WTC11 (cell line): ENCODE measurements around the gene SCRN3. TPM values are rescaled to one million over a fixed set of nuclear protein-coding genes. Genes with fewer than 3 reads are reported as not detected.

Experiments used
- ATAC-seq: fragments of 200-7000 bp; cut with Tn5 transposase; 2 replicates; pipeline ENCODE4 v1.10.0; 2021; ENCODE audit warnings: mild to moderate bottlenecking, moderate library complexity
- CTCF ChIA-PET: fragments of 300-600 bp; sonication (Branson Sonifier 250); formaldehyde crosslinking; loops from one replicate; lab custom pipeline; 2021; ENCODE audit warnings: antibody characterized with exemption; lab: Charles Lee
- POLR2A ChIA-PET: fragments of 350-600 bp; sonication (Branson Sonifier 250); formaldehyde crosslinking; loops from one replicate; lab custom pipeline; 2021; ENCODE audit warnings: antibody characterized with exemption; lab: Charles Lee
- DNase-seq: peaks from one replicate; pipeline ENCODE4 v3.0.0; 2021; ENCODE audit warnings: low spot score
- H3K27ac Mint-ChIP-seq: 2 replicates; pipeline ENCODE4 v1.8.0; 2021; ENCODE audit warnings: mixed read lengths
- H3K27me3 Mint-ChIP-seq: 2 replicates; pipeline ENCODE4 v1.8.0; 2021; ENCODE audit warnings: low read depth, mild to moderate bottlenecking, moderate library complexity, mixed read lengths
- H3K36me3 Mint-ChIP-seq: 2 replicates; pipeline ENCODE4 v1.8.0; 2021; ENCODE audit warnings: mixed read lengths
- H3K4me1 Mint-ChIP-seq: 2 replicates; pipeline ENCODE4 v1.8.0; 2022; ENCODE audit warnings: mixed read lengths
- H3K4me3 Mint-ChIP-seq: 2 replicates; pipeline ENCODE4 v1.8.0; 2021; ENCODE audit warnings: mild to moderate bottlenecking, moderate library complexity, mixed read lengths
- H3K9me3 Mint-ChIP-seq: 2 replicates; pipeline ENCODE4 v1.8.0; 2021; ENCODE audit warnings: mixed read lengths
- AR ChIP-seq: fragments of 250-450 bp; sonication (Bioruptor Pico); IDR thresholded peaks from 2 replicates; pipeline ENCODE4 v1.9.0; 2021; ENCODE audit warnings: mild to moderate bottlenecking
- CDX4 ChIP-seq: fragments of 250-450 bp; sonication (Bioruptor Pico); IDR thresholded peaks from 2 replicates; pipeline ENCODE4 v1.9.0; 2021; ENCODE audit warnings: moderate library complexity, mild to moderate bottlenecking, inconsistent platforms, borderline replicate concordance
- CREB1 ChIP-seq: sonication (generic); formaldehyde crosslinking; IDR thresholded peaks from 2 replicates; pipeline ENCODE4 v1.8.0; 2023; ENCODE audit warnings: mild to moderate bottlenecking, missing genetic modification reagents
- E2F4 ChIP-seq: sonication (generic); formaldehyde crosslinking; IDR thresholded peaks from 2 replicates; pipeline ENCODE4 v1.8.1; 2022; ENCODE audit warnings: low read depth, mild to moderate bottlenecking, moderate library complexity, missing genetic modification reagents, borderline replicate concordance
- ETV6 ChIP-seq: sonication (generic); formaldehyde crosslinking; IDR thresholded peaks from 2 replicates; pipeline ENCODE4 v1.8.1; 2022; ENCODE audit warnings: mild to moderate bottlenecking, missing genetic modification reagents
- FOXP1 ChIP-seq: sonication (generic); formaldehyde crosslinking; IDR thresholded peaks from 2 replicates; pipeline ENCODE4 v1.8.0; 2022; ENCODE audit warnings: missing genetic modification reagents, mild to moderate bottlenecking, moderate library complexity, borderline replicate concordance
- GTF2I ChIP-seq: fragments of 250-450 bp; sonication (Bioruptor Pico); conservative IDR thresholded peaks from 2 replicates; pipeline ENCODE4 v1.4.0; 2021; ENCODE audit warnings: mild to moderate bottlenecking
- IRF1 ChIP-seq: sonication (generic); formaldehyde crosslinking; IDR thresholded peaks from 2 replicates; pipeline ENCODE4 v1.8.0; 2023; ENCODE audit warnings: missing genetic modification reagents
- MYBL2 ChIP-seq: sonication (generic); formaldehyde crosslinking; IDR thresholded peaks from 2 replicates; pipeline ENCODE4 v1.8.1; 2023; ENCODE audit warnings: mild to moderate bottlenecking, moderate library complexity, missing genetic modification reagents
- NFATC4 ChIP-seq: fragments of 250-450 bp; sonication (Bioruptor Pico); IDR thresholded peaks from 2 replicates; pipeline ENCODE4 v1.9.0; 2021; ENCODE audit warnings: mild to moderate bottlenecking
- NFYB ChIP-seq: sonication (generic); formaldehyde crosslinking; conservative IDR thresholded peaks from 2 replicates; pipeline ENCODE4 v1.8.0; 2022; ENCODE audit warnings: low read depth, missing genetic modification reagents
- SMAD4 ChIP-seq: sonication (generic); formaldehyde crosslinking; IDR thresholded peaks from 2 replicates; pipeline ENCODE4 v1.8.0; 2022; ENCODE audit warnings: mild to moderate bottlenecking, missing genetic modification reagents
- SOX15 ChIP-seq: fragments of 250-450 bp; sonication (Bioruptor Pico); IDR thresholded peaks from 2 replicates; pipeline ENCODE4 v1.9.0; 2021; ENCODE audit warnings: mild to moderate bottlenecking
- TCF7 ChIP-seq: sonication (generic); formaldehyde crosslinking; IDR thresholded peaks from 2 replicates; pipeline ENCODE4 v1.8.0; 2022; ENCODE audit warnings: mild to moderate bottlenecking, low read depth, missing genetic modification reagents, moderate library complexity
- ZMAT4 ChIP-seq: fragments of 250-450 bp; sonication (Bioruptor Pico); IDR thresholded peaks from 2 replicates; pipeline ENCODE4 v1.9.0; 2021; ENCODE audit warnings: mild to moderate bottlenecking
- ZNF396 ChIP-seq: fragments of 250-450 bp; sonication (Bioruptor Pico); IDR thresholded peaks from 2 replicates; pipeline ENCODE4 v1.8.0; 2021; ENCODE audit warnings: mild to moderate bottlenecking, moderate library complexity, borderline replicate concordance
- ZNF425 ChIP-seq: fragments of 250-450 bp; sonication (Bioruptor Pico); conservative IDR thresholded peaks from 2 replicates; pipeline ENCODE4 v1.9.0; 2021; ENCODE audit warnings: mild to moderate bottlenecking
- ZSCAN18 ChIP-seq: fragments of 250-450 bp; sonication (Bioruptor Pico); IDR thresholded peaks from 2 replicates; pipeline ENCODE4 v2.1.2; 2022; ENCODE audit warnings: mild to moderate bottlenecking, moderate library complexity
- total RNA-seq: library from RNA; stranded (reverse); gene quantifications from 3 replicates; pipeline ENCODE4 v1.2.3, GENCODE V29; 2021

SCRN3 gene
- total RNA-seq, 1 experiment from 2014 or later, result 8.0 TPM

GRCh38 chr2:174365571-174365970 lies 30.0 kb upstream of the SCRN3 start:
- no peaks in the 10 kb centered on the region for H3K4me1 Mint-ChIP-seq
- no peak overlapping the region for H3K4me3 Mint-ChIP-seq
- ATAC-seq (no peak), DNase-seq (no peak)
- peaks cover 3% of the 10 kb centered on the region; the same call in 1 of the 2 replicates for H3K27me3 Mint-ChIP-seq
- H3K36me3 Mint-ChIP-seq, result peaks cover 45% of the 10 kb centered on the region
- peaks cover 41% of the 10 kb centered on the region for H3K9me3 Mint-ChIP-seq
- TF ChIP-seq ETV6 (CRISPR knock-in tag) (no peak), FOXP1 (no peak), IRF1 (no peak), CREB1 (CRISPR knock-in tag) (no peak), GTF2I (CRISPR knock-in tag) (no peak)
- no peak overlapping the region for H3K27ac Mint-ChIP-seq
- CTCF ChIA-PET, result no interaction called here
- POLR2A ChIA-PET, result no interaction called here

- TF ChIP-seq CDX4 (CRISPR knock-in tag), result no peak
- no peak for TF ChIP-seq ZSCAN18 (CRISPR knock-in tag)
- no peak for TF ChIP-seq NFYB (CRISPR knock-in tag)
- TF ChIP-seq AR (CRISPR knock-in tag), result no peak
- TF ChIP-seq SOX15 (CRISPR knock-in tag), result no peak
- no peak for TF ChIP-seq SMAD4 (CRISPR knock-in tag)
- no peak for TF ChIP-seq NFATC4 (CRISPR knock-in tag)
- TF ChIP-seq ZNF396 (CRISPR knock-in tag), result no peak
- no peak for TF ChIP-seq ZNF425 (CRISPR knock-in tag)
- no peak for TF ChIP-seq E2F4 (CRISPR knock-in tag)
- no peak for TF ChIP-seq TCF7 (CRISPR knock-in tag)
- no peak for TF ChIP-seq ZMAT4
- no peak for TF ChIP-seq MYBL2 (CRISPR knock-in tag)
- H3K4me1 Mint-ChIP-seq, result no peaks in the 10 kb centered on the region
- peaks cover 34% of the 10 kb centered on the region for H3K36me3 Mint-ChIP-seq
- peaks cover 32% of the 10 kb centered on the region for H3K9me3 Mint-ChIP-seq
- H3K4me3 Mint-ChIP-seq, result no peak overlapping the region
- ChIA-PET CTCF (interaction anchor here (0.6 to 1.2 kb wide), 2 partner anchors 18 to 1277 kb away, joined by 3 read pairs; no protein-coding TSS in a partner anchor), POLR2A (no interaction called here)
- DNase-seq (no peak), ATAC-seq (no peak)
- peaks cover 3% of the 10 kb centered on the region; the same call in 1 of the 2 replicates for H3K27me3 Mint-ChIP-seq
- H3K27ac Mint-ChIP-seq, result no peak overlapping the region
Measured at GRCh38 chr2:174368691-174369090, 26.8 kb upstream of the SCRN3 start.
